Amniotic epithelial cell (primary cell): Measurements from ENCODE around the gene THBS4.

Experiments used
- DNase-seq: peaks from one replicate; pipeline ENCODE4 v3.0.0-alpha.2; 2010; ENCODE audit warnings: low read depth

THBS4 gene

DNA sequence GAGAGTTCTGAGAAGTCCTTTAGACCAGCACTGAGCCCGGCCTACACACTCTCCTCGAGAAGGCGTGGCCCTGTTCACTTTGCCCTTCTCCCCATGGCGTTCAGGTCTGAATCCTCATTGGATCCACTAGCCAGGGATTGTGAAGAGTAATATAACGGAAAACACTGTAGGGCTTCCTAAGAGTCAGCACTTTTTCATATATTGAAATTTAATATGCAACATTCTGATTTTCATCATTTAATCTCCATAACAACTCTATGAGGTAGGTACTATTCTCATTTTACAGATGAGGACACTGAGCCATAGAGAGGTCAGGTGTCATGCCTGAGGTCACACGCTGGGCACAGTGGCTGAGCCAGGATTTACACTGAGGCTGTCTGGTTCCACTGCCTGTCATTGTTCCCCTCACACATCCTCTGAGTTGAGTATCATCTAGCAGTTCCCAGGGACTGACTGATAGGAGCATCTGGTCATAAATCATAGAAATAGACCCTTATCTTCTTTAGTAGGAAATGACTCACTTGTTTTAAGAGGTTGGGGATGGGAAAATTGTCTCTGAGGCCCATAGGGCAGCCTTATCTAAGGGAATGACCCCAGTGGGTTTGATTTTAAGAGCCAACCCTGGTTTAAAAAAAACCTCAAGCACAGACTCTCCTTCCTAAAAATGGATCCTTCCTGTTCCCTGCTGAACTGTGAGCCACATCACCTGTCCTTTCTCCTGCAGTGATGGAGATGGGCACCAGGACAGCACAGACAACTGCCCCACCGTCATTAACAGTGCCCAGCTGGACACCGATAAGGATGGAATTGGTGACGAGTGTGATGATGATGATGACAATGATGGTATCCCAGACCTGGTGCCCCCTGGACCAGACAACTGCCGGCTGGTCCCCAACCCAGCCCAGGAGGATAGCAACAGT is 41.2 kb downstream of the THBS4 start:
- DNase-seq = peak; percentile 60

DNA sequence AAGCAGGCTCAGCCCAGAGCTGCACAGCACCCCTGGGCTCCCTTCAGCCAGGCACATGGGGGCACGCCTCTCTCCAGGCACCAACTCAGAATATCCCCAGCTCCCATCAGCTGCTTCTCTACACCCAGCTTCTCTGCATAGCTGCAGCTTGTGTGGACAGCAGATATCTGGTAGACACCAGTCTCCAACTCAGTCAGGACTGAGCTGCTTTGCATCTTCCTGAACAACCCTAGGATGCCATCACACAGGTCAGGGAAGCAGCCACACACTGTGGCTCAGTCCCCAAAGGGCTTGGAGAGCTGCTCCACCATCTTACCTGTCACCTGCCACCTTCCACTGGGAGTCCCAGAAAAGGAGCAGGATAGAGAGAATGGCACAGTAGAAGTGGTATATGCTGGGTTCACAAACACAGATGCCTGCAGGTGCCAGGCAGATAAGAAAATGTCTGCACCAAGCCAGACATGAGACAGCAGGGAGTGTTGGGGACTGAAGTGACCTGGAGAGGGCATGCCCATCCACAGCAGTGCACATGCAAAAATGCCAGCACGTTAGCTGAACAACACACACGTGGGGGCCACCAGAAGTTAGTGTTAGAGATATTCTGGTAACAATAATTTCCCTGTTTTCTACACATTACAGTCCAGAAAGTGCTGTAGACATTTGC is 42.0 kb downstream of the THBS4 start:
- DNase-seq = no peak

DNA sequence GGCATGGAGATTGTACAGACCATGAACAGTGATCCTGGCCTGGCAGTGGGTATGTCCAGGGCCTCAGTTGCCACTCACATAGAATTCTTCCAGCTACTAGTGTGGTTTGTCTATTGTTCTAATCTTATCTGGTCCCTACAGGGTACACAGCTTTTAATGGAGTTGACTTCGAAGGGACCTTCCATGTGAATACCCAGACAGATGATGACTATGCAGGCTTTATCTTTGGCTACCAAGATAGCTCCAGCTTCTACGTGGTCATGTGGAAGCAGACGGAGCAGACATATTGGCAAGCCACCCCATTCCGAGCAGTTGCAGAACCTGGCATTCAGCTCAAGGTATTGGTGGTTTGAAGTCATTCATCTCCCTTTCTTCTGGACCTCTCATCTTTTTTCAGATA is 43.8 kb downstream of the THBS4 start:
- no peak for DNase-seq

DNA sequence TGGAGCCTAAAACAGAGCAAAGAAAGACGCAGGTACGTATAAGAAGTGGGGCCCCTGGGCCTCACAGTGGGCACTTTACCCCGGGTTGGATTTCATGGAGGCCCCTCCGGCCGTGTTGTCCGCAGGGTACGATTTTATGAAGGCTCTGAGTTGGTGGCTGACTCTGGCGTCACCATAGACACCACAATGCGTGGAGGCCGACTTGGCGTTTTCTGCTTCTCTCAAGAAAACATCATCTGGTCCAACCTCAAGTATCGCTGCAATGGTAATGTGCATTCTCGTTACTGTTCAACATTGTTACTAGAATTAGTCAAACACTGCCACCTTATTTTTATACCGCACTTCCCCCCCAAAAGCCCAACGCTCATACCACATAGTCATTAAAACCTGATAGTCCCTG is 47.1 kb downstream of the THBS4 start:
- DNase-seq = no peak

DNA sequence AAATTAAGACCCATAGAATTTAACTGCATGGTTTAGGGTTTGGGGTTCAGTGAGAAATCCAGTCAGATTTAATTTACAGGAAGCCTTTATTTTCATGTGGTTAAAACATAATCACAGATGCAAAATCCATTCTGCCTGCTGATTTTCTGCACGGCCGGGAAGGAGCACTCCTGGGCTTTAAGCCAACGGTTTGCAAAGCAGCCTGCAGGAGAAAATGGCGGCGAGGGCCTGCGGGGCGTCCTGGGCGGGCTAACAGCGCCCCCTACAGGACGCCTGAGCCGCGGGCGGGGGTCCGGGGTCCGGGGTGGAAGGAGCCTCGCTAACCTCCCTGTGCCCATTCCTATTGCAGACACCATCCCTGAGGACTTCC is 47.6 kb downstream of the THBS4 start:
- DNase-seq = peak; percentile 55

DNA sequence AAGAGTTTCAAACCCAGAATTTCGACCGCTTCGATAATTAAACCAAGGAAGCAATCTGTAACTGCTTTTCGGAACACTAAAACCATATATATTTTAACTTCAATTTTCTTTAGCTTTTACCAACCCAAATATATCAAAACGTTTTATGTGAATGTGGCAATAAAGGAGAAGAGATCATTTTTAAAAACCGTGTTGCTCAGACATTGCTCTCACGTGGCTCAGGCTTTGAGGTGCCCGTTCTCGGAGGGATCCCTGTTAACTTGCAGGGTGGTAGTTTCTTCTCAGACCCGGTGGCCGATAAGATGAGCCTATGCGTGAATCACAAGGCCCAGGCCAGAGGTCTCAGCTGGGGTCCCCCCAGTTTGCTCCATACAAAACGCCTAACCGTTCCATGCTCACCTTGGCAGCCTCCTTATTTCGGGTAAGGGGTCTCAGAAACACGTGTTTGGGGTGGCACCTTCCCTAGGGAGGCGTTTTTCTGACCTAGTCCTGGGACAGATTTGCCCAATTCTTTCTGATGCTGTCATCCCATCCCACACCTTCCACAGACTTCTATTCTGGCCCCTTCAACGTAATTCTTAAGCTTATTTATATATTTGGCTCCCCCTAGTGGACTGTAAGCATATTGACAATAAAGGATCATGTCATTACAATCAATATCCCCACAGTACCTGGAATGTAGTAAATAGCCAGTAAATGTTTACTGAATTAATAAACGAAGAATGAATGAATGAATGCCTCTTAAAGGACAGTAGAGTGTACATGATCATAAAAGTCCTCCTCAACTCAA is 48.1 kb downstream of the THBS4 start:
- DNase-seq = peak; percentile 65

DNA sequence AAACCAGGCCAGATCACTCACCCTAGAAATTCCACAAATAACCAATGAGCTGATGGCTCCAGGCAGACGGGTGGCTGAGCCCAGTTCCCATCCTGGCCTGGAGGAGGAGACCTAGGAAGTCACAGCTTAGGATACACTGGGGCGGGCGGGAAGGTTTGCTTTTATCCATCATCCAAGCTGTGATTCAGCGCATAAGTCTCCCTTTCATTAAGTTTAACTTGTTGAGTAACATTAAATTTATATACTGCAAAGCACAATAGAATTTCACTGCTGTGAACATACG is 55.7 kb downstream of the THBS4 start:
- DNase-seq = no peak

DNA sequence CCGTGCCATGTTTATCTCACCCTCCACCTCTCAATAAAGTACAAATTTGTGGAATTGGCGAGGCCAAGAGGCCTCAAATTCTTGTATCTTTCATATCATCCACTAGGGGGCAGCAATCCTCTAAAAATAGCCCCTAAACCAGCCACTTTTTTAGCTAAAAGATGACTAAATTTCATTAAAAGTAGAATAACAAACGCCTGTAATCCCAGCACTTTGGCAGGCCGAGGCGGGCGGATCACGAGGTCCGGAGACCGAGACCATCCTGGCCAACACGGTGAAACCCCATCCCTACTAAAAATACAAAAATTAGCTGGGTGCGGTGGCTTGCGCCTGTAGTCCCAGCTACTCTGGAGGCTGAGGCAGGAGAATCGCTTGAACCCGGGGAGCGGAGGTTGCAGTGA is 56.6 kb downstream of the THBS4 start:
- DNase-seq = peak; percentile 52

DNA sequence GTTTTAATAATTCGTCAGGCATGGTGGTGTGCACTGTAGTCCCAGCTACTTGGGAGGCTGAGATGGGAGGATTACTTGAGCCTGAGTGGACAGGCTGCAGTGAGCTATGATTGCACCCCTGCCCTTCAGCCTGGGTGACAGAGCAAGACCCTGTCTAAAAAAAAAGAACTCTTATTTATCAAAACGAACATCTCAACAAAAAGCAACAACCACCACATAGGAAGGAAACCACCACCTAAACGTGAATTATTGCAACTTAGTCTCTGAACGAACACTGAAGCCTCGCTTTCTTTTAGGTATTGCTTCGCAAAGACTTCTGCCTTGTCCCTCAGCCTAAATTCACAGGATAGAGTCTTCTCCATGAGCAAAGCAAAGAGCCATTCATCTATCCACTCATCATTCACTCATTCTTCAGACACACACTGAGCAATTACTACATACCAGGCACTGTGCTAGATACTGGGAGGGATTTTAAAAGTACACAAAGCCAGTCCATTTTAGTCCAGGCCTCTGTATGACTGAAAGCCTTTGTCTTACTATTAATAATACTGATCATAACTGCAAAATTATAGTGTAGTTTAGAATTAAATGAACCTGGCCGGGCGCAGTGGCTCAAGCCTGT is 57.4 kb downstream of the THBS4 start:
- no peak for DNase-seq

DNA sequence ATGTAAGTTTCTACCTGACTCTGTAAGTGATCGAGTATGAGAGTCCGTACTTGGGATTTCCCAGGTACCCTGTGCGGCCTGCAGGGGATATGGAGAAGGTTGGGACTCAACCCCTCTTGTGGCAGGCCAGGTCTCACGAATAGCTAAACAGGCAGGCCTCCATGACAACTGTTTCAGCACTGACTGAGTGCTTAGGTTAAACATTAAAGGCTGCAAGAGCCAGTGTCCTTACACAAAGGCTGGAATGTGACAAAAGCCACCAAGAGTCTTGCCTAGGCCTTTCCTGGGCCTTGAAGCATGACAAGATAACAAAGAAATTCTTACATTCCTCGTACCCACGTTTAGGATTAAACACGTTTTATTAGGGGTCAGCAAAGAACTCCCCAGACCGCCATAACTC is 58.6 kb downstream of the THBS4 start:
- no peak for DNase-seq

DNA sequence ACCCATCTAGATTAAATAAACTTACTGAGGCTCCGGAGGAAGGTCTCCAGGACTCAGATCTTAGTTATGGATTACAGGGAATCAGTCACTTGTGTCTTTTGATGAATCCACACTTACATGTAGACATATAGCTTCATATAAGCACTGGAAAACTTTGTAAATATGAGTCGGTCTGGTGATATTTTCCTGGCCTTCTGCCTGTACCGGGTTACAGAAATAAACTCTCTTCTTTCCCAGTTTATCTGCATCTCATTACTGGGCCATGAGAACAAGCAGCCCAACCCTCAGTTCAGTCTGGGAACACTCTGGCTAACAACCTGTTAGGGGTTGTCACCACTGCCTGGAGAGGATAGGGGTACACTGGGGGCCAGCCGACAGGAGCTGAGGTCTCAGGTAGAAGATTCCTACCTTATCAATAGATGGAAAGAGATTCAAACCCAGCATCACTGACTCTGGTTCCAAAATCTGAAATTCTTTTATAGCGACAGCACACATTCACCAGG is 59.1 kb downstream of the THBS4 start:
- no peak for DNase-seq

DNA sequence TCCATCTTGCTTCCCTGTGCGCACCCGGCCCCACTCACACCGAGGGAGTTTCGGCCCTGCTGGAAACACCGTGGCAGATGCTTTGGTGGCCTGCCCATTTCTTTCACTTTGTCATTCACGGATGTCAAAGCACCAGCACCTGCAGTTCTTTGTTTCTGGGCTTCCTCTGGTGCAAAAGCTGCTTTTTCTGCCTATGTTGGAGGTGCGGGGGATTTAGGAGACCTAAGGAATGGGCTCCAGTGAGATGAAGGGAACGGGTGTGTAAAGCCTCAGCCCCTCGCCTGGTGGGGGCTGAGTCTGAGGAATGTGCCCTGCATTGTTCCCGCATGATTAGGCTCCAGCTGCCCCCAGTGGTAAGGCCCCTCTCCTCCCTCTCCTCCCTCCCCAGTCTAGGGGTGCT is 62.3 kb downstream of the THBS4 start:
- no peak for DNase-seq

DNA sequence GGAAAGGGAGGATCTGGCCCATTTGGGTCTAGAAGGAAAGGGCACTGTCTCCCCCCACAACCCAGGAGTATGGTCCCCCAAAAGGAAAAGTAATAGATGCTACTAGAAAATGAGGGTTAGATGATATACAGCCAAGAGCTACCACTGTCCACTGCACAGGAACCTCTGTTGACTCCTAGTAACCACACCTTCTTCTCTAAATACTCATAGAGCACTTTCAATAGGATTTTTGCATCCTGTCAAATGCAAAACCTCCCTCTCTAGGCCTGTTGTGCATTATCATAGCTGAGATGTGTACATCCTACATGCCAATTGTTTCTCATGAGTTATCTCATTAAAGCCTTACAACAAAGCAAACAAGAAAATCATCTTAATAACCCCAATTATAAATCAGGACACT is 66.8 kb downstream of the THBS4 start:
- no peak for DNase-seq

DNA sequence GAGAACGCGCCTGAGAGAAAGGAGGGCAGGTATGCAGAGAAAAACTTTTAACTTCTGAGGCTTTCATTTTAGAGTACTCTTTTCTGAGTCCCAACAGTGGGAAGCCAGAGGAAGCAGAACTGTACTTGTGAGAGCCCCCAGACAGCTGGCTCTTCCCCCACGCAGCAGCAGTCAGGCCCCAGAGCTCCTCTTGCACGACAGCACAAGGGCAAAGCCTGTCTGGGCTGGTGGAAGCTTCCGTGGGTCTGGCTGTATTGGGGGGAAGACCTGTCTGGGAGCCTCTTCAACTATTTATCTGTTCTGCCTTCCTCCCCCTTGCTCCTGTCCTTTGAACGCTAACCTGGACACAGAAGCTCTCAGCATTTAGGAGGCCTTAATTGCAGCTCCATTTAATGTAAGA is 68.2 kb downstream of the THBS4 start:
- DNase-seq = no peak

DNA sequence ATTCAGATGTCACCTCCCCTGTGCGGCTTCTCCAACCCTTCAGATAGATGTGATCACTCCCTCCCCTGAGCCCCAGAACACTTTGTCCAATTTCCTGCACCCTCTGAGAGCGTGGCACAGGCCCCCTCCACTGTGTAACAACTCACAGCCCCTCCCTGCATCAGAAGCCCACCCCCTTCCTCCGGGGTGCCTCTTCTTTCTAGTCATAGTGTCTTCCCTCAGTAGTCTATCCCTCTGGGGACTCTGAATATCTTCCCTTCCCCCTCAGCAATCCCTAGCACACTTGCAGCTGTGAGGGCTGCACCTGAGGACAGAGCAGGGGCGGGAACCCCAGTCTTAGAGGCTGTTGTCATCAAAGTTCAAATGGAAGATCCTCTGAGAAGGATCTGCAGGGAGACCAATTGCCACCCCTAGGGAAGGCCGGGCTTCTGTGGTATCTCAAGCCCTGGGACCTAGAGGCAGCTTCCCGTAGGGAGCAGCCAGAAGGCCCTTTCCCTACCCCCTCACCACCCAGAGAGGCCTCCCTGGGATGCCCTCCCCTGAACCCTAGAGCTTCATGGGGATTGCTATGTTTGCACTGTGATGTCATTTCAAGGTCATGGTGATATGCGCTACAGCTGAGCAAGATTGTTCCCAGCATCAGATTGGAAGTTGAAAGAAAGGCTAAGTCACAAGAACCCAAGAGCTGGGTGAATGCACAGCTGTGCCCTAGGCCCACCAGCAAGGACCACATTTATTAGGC is 70.7 kb downstream of the THBS4 start:
- DNase-seq = no peak

DNA sequence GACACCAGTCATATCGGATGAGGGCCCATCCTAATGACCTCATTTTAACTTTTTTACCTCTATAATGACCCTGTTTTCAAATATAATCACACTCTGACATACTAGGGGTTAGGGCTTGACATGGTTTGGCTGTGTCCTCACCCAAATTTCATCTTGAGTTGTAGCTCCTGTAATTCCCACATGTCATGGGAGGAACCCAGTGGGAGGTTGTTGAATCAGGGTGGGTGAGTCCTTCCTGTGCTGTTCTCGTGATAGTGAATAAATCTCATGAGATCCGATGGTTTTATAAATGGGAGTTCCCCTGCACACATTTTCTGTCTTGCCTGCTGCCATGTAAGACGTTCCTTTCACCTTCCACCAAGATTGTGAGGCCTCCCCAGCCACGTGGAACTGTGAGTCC is 71.8 kb downstream of the THBS4 start:
- DNase-seq = no peak

DNA sequence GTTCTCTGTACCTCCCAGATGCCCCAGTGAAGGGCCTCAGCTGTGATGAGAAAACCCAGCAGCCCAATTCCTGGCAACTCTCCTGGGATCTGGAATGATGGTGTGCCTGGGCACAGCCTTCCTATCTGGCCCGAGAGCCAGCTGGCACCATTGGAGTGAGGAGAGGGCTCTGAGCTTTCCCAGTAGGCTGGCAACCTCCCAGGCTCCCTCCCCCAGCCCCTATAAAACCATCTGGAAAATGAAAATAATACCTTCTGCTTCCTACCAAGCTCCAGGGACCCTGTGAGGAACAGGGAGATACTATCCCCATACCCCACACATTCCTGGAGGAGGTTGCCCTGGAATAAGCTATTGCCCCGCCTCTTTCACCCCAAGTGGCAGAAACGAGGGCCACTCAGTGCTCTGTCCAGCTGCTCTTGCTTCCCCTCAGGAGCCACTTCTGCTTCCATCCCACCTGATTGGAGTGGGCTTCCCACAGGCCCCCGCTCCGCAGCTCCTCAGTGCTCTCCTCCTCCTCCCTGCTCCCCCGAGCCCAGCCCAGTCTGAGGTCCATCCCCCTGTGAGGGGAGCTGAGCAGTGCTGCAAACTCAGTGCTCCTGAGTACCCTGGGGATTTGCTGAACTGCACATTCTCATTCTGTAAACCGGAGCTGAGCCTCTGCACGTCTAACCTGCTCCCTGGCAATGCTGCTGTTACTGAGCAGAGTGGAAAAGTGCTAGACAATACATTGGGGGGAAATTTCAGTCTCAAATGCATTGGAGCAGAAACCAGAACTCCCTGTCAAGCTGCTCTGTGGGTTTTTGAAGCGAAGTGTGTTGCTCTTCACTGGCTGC is 74.7 kb downstream of the THBS4 start:
- DNase-seq = no peak

DNA sequence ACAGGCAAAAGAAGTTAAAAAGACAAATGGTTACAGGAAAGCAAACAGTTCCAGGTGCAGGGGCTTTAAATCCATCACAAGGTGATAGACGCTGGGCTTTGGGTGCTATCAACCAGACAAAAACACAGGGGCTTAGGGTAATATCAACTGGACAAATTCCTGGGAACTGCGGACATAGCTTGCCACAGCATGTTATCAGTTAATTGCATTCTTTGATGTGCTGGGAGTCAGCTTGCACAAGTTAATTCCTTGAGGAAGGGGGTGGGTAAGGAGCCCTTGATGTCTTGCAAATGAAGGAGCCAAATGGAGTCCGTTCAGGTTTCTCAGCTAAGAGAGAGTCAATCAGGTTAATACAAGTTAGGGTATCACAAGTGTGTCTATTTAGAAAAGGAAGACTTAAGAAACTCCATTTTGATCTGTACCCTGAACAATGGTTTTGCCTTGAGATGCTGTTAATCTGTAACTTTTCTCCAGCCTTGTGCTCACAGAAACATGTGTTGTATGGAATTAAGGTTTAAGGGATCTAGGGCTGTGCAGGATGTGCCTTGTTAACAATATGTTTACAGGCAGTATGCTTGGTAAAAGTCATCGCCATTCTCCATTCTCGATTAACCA is 76.3 kb downstream of the THBS4 start:
- peak; percentile 81 for DNase-seq

DNA sequence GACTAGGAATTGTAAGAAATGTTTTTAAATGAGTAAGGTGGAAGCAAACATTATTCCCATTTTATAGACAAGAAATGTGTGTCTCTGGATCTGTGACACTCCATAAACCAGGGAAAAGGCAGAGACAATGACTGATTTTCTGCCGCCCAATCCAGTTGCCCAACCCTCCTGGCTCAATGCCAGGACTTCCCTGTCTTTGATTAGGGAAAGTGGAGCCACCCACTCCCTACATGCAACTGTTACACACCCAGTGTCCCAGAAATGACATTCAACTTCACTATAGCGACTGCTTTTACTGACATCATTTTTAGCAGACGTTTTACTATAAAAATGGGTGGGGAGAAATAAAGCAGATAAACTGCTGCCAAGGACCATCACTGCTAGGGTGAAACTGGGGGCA is 79.7 kb downstream of the THBS4 start:
- no peak for DNase-seq

DNA sequence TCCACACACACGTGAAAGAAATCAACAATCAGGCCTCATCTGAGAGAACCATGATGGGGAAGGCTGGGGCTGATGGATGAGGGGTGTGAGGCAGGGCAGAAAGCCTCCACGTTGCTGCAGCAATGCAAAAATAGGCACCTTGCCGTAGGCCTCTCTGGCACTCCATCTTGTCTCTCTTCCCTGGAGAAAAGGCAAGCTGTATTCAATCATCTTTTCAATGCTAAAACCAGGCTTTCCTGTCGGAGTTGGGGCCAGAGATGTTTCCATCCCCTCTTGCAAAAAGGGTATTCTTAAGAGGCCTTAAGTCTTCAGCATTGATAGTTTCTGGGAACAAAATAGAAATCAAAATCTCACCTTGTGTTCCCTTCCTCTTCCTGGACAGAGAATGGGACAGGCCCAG is 80.9 kb downstream of the THBS4 start:
- DNase-seq = no peak
